Type B pancreatic cell (in vitro differentiated cells): ENCODE measurements around the gene TWF2. TPM values are rescaled to one million over a fixed set of nuclear protein-coding genes. Genes with fewer than 3 reads are reported as not detected.

Experiments used
- DNase-seq: peaks from one replicate; pipeline ENCODE4 v3.0.0; 2021; ENCODE audit warnings: mixed read lengths; ENCODE audit not compliant: unreplicated experiment; ENCODE audit errors: extremely low spot score
- H3K27ac Mint-ChIP-seq: 2 replicates; pipeline ENCODE4 v1.8.0; 2021; ENCODE audit warnings: mild to moderate bottlenecking, mixed read lengths
- H3K27me3 Mint-ChIP-seq: 2 replicates; pipeline ENCODE4 v1.8.0; 2021; ENCODE audit warnings: mixed read lengths
- H3K36me3 Mint-ChIP-seq: 2 replicates; pipeline ENCODE4 v1.8.0; 2021; ENCODE audit warnings: mixed read lengths
- H3K4me1 Mint-ChIP-seq: one replicate; pipeline ENCODE4 v1.8.0; 2021; ENCODE audit warnings: mixed read lengths; ENCODE audit not compliant: unreplicated experiment
- H3K4me3 Mint-ChIP-seq: 2 replicates; pipeline ENCODE4 v1.8.0; 2021; ENCODE audit warnings: mild to moderate bottlenecking, mixed read lengths
- H3K9me3 Mint-ChIP-seq: 2 replicates; pipeline ENCODE4 v1.8.0; 2021; ENCODE audit warnings: mixed read lengths
- CTCF ChIP-seq: fragments of 200-600 bp; sonication (generic); conservative IDR thresholded peaks from 2 replicates; pipeline ENCODE4 v1.5.0; 2021; ENCODE audit warnings: antibody characterized with exemption, mild to moderate bottlenecking
- total RNA-seq: library from RNA; stranded (reverse); gene quantifications from 2 replicates; pipeline ENCODE4 v1.2.1, GENCODE V29; 2021; ENCODE audit warnings: low replicate concordance

The TWF2 gene
- total RNA-seq, 1 donor from 2014 or later, result 33.7 TPM

- H3K4me1 Mint-ChIP-seq, result peaks cover 14% of the 10 kb centered on the region
- no peak for DNase-seq
- no peaks in the 10 kb centered on the region for H3K9me3 Mint-ChIP-seq
- no peak overlapping the region for H3K4me3 Mint-ChIP-seq
- TF ChIP-seq CTCF, result no peak
- H3K27ac Mint-ChIP-seq, result no peak overlapping the region
- H3K27me3 Mint-ChIP-seq, result no peaks in the 10 kb centered on the region
- no peaks in the 10 kb centered on the region for H3K36me3 Mint-ChIP-seq
Observed at GRCh38 chr3:52185837-52186236, 53.1 kb downstream of the TWF2 start.

- Mint-ChIP-seq H3K36me3 (no peaks in the 10 kb centered on the region), H3K27me3 (no peaks in the 10 kb centered on the region), H3K9me3 (no peaks in the 10 kb centered on the region), H3K4me1 (peaks cover 14% of the 10 kb centered on the region), H3K4me3 (no peak overlapping the region), H3K27ac (no peak overlapping the region)
- no peak for DNase-seq
- no peak for TF ChIP-seq CTCF
Observed at GRCh38 chr3:52185311-52185710, 53.6 kb downstream of the TWF2 start.

- Mint-ChIP-seq H3K9me3 (no peaks in the 10 kb centered on the region), H3K4me3 (no peak overlapping the region), H3K27me3 (no peaks in the 10 kb centered on the region), H3K4me1 (peaks cover 14% of the 10 kb centered on the region), H3K27ac (peak overlapping the region; percentile 32), H3K36me3 (no peaks in the 10 kb centered on the region)
- DNase-seq, result no peak
- TF ChIP-seq CTCF, result no peak
Observed at GRCh38 chr3:52184690-52185089, 54.3 kb downstream of the TWF2 start.

- Mint-ChIP-seq H3K36me3 (no peaks in the 10 kb centered on the region), H3K4me1 (peaks cover 11% of the 10 kb centered on the region), H3K27me3 (no peaks in the 10 kb centered on the region), H3K4me3 (no peak overlapping the region), H3K9me3 (no peaks in the 10 kb centered on the region), H3K27ac (no peak overlapping the region)
- no peak for TF ChIP-seq CTCF
- DNase-seq, result no peak
Observed at GRCh38 chr3:52183786-52184445, 55.0 kb downstream of the TWF2 start.

- H3K36me3 Mint-ChIP-seq, result no peaks in the 10 kb centered on the region
- no peak for DNase-seq
- H3K9me3 Mint-ChIP-seq, result no peaks in the 10 kb centered on the region
- H3K27ac Mint-ChIP-seq, result no peak overlapping the region
- TF ChIP-seq CTCF, result no peak
- no peak overlapping the region for H3K4me3 Mint-ChIP-seq
- peaks cover 10% of the 10 kb centered on the region for H3K4me1 Mint-ChIP-seq
- no peaks in the 10 kb centered on the region for H3K27me3 Mint-ChIP-seq
Observed at GRCh38 chr3:52182691-52183090, 56.3 kb downstream of the TWF2 start.
